ENCODE data around the gene FMN2.

Gene FMN2

GRCh38 chr1:240107058-240107684 is 15.5 kb downstream of the FMN2 start:
- H2AFZ ChIP-seq, result no peak overlapping the region
- H3K4me2 ChIP-seq (ENCODE audit: low read length), result peak overlapping the region; percentile 12
- H3K36me3 ChIP-seq (ENCODE audit: control insufficient read depth, insufficient read depth, low read length), result no peaks in the 10 kb centered on the region
- no peak overlapping the region for H3K9ac ChIP-seq
- H3K27ac ChIP-seq, result no peak overlapping the region
- H3K27me3 ChIP-seq (ENCODE audit: control insufficient read depth, insufficient read depth, low read length), result no peaks in the 10 kb centered on the region
- TF ChIP-seq CTCF (IDR thresholded peaks at IDR 0.05), result no peak
- no peaks in the 10 kb centered on the region for H3K9me3 ChIP-seq (ENCODE audit: control insufficient read depth, low read length)
- H3K4me3 ChIP-seq (ENCODE audit: low read depth, low read length), result no peak overlapping the region
- no peaks in the 10 kb centered on the region for H3K4me1 ChIP-seq
- H3K79me2 ChIP-seq, result peaks cover 5% of the 10 kb centered on the region

GRCh38 chr1:240109130-240109529 is 17.4 kb downstream of the FMN2 start:
- Histone ChIP-seq H3K27me3 (ENCODE audit: control insufficient read depth, insufficient read depth, low read length) (no peaks in the 10 kb centered on the region), H3K27ac (no peak overlapping the region), H3K9me3 (ENCODE audit: control insufficient read depth, low read length) (no peaks in the 10 kb centered on the region), H3K4me3 (ENCODE audit: low read depth, low read length) (no peak overlapping the region), H2AFZ (no peak overlapping the region), H3K4me1 (peaks cover 2% of the 10 kb centered on the region), H3K79me2 (peaks cover 8% of the 10 kb centered on the region), H3K4me2 (ENCODE audit: low read length) (no peak overlapping the region), H3K36me3 (ENCODE audit: control insufficient read depth, insufficient read depth, low read length) (no peaks in the 10 kb centered on the region), H3K9ac (no peak overlapping the region)
- no peak for TF ChIP-seq CTCF (IDR thresholded peaks at IDR 0.05)

- Histone ChIP-seq H3K9me3 (ENCODE audit: control insufficient read depth, low read length) (no peaks in the 10 kb centered on the region), H3K27ac (no peak overlapping the region), H3K27me3 (ENCODE audit: control insufficient read depth, insufficient read depth, low read length) (no peaks in the 10 kb centered on the region), H3K79me2 (peaks cover 8% of the 10 kb centered on the region), H2AFZ (no peak overlapping the region), H3K4me1 (peaks cover 2% of the 10 kb centered on the region), H3K9ac (no peak overlapping the region), H3K4me3 (ENCODE audit: low read depth, low read length) (no peak overlapping the region), H3K4me2 (ENCODE audit: low read length) (peak overlapping the region; percentile 19), H3K36me3 (ENCODE audit: control insufficient read depth, insufficient read depth, low read length) (no peaks in the 10 kb centered on the region)
- TF ChIP-seq CTCF (IDR thresholded peaks at IDR 0.05), result no peak
Observed at GRCh38 chr1:240109920-240110636, 18.4 kb downstream of the FMN2 start.

GRCh38 chr1:240111558-240111957 is 19.9 kb downstream of the FMN2 start:
- no peak overlapping the region for H2AFZ ChIP-seq
- H3K4me3 ChIP-seq (ENCODE audit: low read depth, low read length), result no peak overlapping the region
- no peaks in the 10 kb centered on the region for H3K27me3 ChIP-seq (ENCODE audit: control insufficient read depth, insufficient read depth, low read length)
- no peaks in the 10 kb centered on the region for H3K36me3 ChIP-seq (ENCODE audit: control insufficient read depth, insufficient read depth, low read length)
- H3K4me2 ChIP-seq (ENCODE audit: low read length), result peak overlapping the region; percentile 19
- no peak for TF ChIP-seq CTCF (IDR thresholded peaks at IDR 0.05)
- H3K4me1 ChIP-seq, result peaks cover 2% of the 10 kb centered on the region
- H3K27ac ChIP-seq, result no peak overlapping the region
- H3K9ac ChIP-seq, result no peak overlapping the region
- H3K9me3 ChIP-seq (ENCODE audit: control insufficient read depth, low read length), result no peaks in the 10 kb centered on the region
- peaks cover 11% of the 10 kb centered on the region for H3K79me2 ChIP-seq
